CD14-positive monocyte (primary cell): Measurements from ENCODE around the gene KRTAP5-3. TPM values are rescaled to one million over a fixed set of nuclear protein-coding genes. Genes with fewer than 3 reads are reported as not detected.
A peak's percentile ranks its signal among the peaks of the same experiment; 100 is the strongest.
"Not testable (repeated sequence)": the region's sequence is repeated elsewhere in the genome, so short reads cannot be mapped to it uniquely, and the experiment has no call there.

ENCODE experiments used
- DNase-seq, 3 donors: peaks; one replicate each; pipeline ENCODE4 v3.0.0-alpha.2; 2011 to 2022
- H2AFZ ChIP-seq: 2 replicates; pipeline ENCODE4 v1.6.0; 2012; ENCODE audit warnings: mild to moderate bottlenecking, low read depth, low read length, inconsistent platforms; ENCODE audit not compliant: insufficient read depth, poor library complexity, severe bottlenecking
- H3K27ac ChIP-seq, 2 donors: 1 replicate in 1 of 2; 2 replicates in 1 of 2; pipeline ENCODE4 v1.5.1; 2012 to 2013; ENCODE audit warnings: low read length in 2 of 2, control low read depth in 1 of 2, inconsistent platforms in 1 of 2, low read depth in 1 of 2, mild to moderate bottlenecking in 1 of 2
- H3K27me3 ChIP-seq, 2 donors: one replicate each; pipeline versions ENCODE4 v1.6.0 to v1.6.1; 2011 to 2013; ENCODE audit warnings: low read length in 2 of 2; ENCODE audit not compliant: control insufficient read depth in 2 of 2, insufficient read depth in 2 of 2
- H3K36me3 ChIP-seq, 2 donors: replicated peaks in 1 of 2; 1 replicate in 1 of 2; 2 replicates in 1 of 2; pipeline versions ENCODE4 v1.5.1 to v1.6.1; 2012 to 2013; ENCODE audit warnings: low read length in 2 of 2, control low read depth in 1 of 2, inconsistent platforms in 1 of 2, mild to moderate bottlenecking in 1 of 2; ENCODE audit not compliant: insufficient read depth in 2 of 2, control insufficient read depth in 1 of 2
- H3K4me1 ChIP-seq, 2 donors: 1 replicate in 1 of 2; 2 replicates in 1 of 2; pipeline versions ENCODE4 v1.5.1 to v1.6.1; 2012 to 2013; ENCODE audit warnings: low read length in 2 of 2, control low read depth in 1 of 2, inconsistent platforms in 1 of 2, mild to moderate bottlenecking in 1 of 2, moderate library complexity in 1 of 2; ENCODE audit not compliant: insufficient read depth in 2 of 2, control insufficient read depth in 1 of 2
- H3K4me2 ChIP-seq: replicated peaks from 2 replicates; pipeline ENCODE3; 2012; ENCODE audit warnings: low read length, moderate library complexity, mild to moderate bottlenecking; ENCODE audit not compliant: poor library complexity, severe bottlenecking; ENCODE audit errors: extremely low read depth
- H3K4me3 ChIP-seq, 3 experiments: fragments of 200-600 bp in 1 of 3; sonication (generic) in 1 of 3; replicated peaks in 1 of 3; 1 replicate in 2 of 3; 2 replicates in 1 of 3; pipeline ENCODE4 v1.5.1; 2011 to 2013; ENCODE audit warnings: low read length in 3 of 3, mild to moderate bottlenecking in 3 of 3, control low read depth in 2 of 3, low read depth in 2 of 3, inconsistent platforms in 1 of 3, moderate library complexity in 1 of 3
- H3K79me2 ChIP-seq: 2 replicates; pipeline ENCODE4 v1.6.0; 2012; ENCODE audit warnings: mild to moderate bottlenecking, control low read depth, inconsistent platforms, low read length, moderate library complexity; ENCODE audit not compliant: insufficient read depth
- H3K9ac ChIP-seq: 2 replicates; pipeline ENCODE4 v1.6.0; 2017; ENCODE audit warnings: low read length, mild to moderate bottlenecking; ENCODE audit not compliant: insufficient read depth, poor library complexity, severe bottlenecking
- H3K9me3 ChIP-seq, 2 donors: replicated peaks in 1 of 2; 1 replicate in 1 of 2; 2 replicates in 1 of 2; pipeline versions ENCODE4 v1.5.1 to v1.6.1; 2012 to 2013; ENCODE audit warnings: low read length in 2 of 2, control low read depth in 1 of 2; ENCODE audit not compliant: control insufficient read depth in 1 of 2, insufficient read depth in 1 of 2
- H4K20me1 ChIP-seq: 2 replicates; pipeline ENCODE4 v1.6.0; 2012; ENCODE audit warnings: mild to moderate bottlenecking, low read length, control low read depth, moderate library complexity; ENCODE audit not compliant: insufficient read depth
- H3K27ac Mint-ChIP-seq, 7 donors: one replicate each; pipeline ENCODE4 v1.8.0; 2020; ENCODE audit warnings: mild to moderate bottlenecking in 7 of 7, mixed read lengths in 7 of 7, moderate library complexity in 6 of 7, inconsistent platforms in 2 of 7
- H3K27me3 Mint-ChIP-seq, 3 donors: one replicate each; pipeline ENCODE4 v1.8.0; 2021 to 2022; ENCODE audit warnings: low read depth in 3 of 3, mild to moderate bottlenecking in 3 of 3, mixed read lengths in 3 of 3, moderate library complexity in 3 of 3, inconsistent platforms in 1 of 3
- H3K36me3 Mint-ChIP-seq, 2 donors: one replicate each; pipeline ENCODE4 v1.8.0; 2020; ENCODE audit warnings: mixed read lengths in 2 of 2, inconsistent platforms in 1 of 2, mild to moderate bottlenecking in 1 of 2
- H3K4me1 Mint-ChIP-seq: one replicate; pipeline ENCODE4 v1.8.0; 2020; ENCODE audit warnings: mild to moderate bottlenecking, mixed read lengths
- H3K4me3 Mint-ChIP-seq, 2 donors: one replicate each; pipeline ENCODE4 v1.8.0; 2020; ENCODE audit warnings: mild to moderate bottlenecking in 2 of 2, mixed read lengths in 2 of 2, moderate library complexity in 1 of 2
- H3K9me3 Mint-ChIP-seq, 7 donors: one replicate each; pipeline ENCODE4 v1.8.0; 2020 to 2022; ENCODE audit warnings: mixed read lengths in 7 of 7, mild to moderate bottlenecking in 6 of 7, moderate library complexity in 6 of 7, inconsistent platforms in 2 of 7
- CTCF ChIP-seq: fragments of 200-600 bp; IDR thresholded peaks from one replicate; pipeline ENCODE4 v1.8.0; 2022; ENCODE audit warnings: antibody characterized with exemption, mild to moderate bottlenecking
- WGBS: methylation state at CpG from one replicate; pipeline ENCODE4 v1.1.5; 2013; ENCODE audit warnings: missing lambda C conversion rate; ENCODE audit not compliant: insufficient coverage; 5-methylcytosine and 5-hydroxymethylcytosine counted together
- intact Hi-C, 2 donors: fragments of 100-400 bp; cut with micrococcal nuclease; formaldehyde crosslinking; loops; one replicate each; pipeline versions ENCODE4 v1.15.0 to v1.15.1; 2023
- polyA plus RNA-seq, 3 donors: library from polyadenylated mRNA; depleted of rRNA in 1 of 3; unstranded in 2 of 3; stranded (reverse) in 1 of 3; fragments of 300-500 nt in 2 of 3; fragments of >200 nt in 1 of 3; fragmentation: Illumina TruSeq in 2 of 3; gene quantifications; 1 replicate in 2 of 3; 2 replicates in 1 of 3; pipeline ENCODE4 v1.2.3, GENCODE V29; 2012 to 2021

The KRTAP5-3 gene
- polyA plus RNA-seq, 3 donors = not detected

GRCh38 chr11:1600626-1601025, 7.6 kb downstream of the KRTAP5-3 start:
- Histone ChIP-seq H3K4me3 (no peak overlapping the region), H3K4me2 (no peak overlapping the region), H2AFZ (no peak overlapping the region), H3K79me2 (no peaks in the 10 kb centered on the region), H4K20me1 (no peaks in the 10 kb centered on the region), H3K9ac (no peak overlapping the region), H3K27ac (no peak overlapping the region), H3K36me3 (no peaks in the 10 kb centered on the region), H3K4me1 (no peaks in the 10 kb centered on the region), H3K9me3 (no peaks in the 10 kb centered on the region), H3K27me3 (peaks cover 5 to 14% of the 10 kb centered on the region in 2 donors)
- Mint-ChIP-seq H3K9me3 (peaks cover 0 to 2% (median 0%) of the 10 kb centered on the region in 7 donors), H3K4me1 (no peaks in the 10 kb centered on the region), H3K27me3 (peaks cover 51 to 53% (median 53%) of the 10 kb centered on the region in 3 donors), H3K4me3 (peak overlapping the region in 1 of 2 donors; percentile 35), H3K27ac (no peak overlapping the region), H3K36me3 (no peaks in the 10 kb centered on the region)
- DNase-seq = no peak
- intact Hi-C loops = no loop called here
- 70% methylated on average over 2 of the region's 5 CpGs for WGBS
- no peak for TF ChIP-seq CTCF

- H3K9me3 Mint-ChIP-seq = peaks cover 0 to 2% (median 0%) of the 10 kb centered on the region in 7 donors
- TF ChIP-seq CTCF = no peak
- peaks cover 52 to 70% (median 67%) of the 10 kb centered on the region in 3 donors for H3K27me3 Mint-ChIP-seq
- WGBS = 73% methylated on average over 2 of the region's 6 CpGs
- Histone ChIP-seq H3K9me3 (no peaks in the 10 kb centered on the region), H3K36me3 (no peaks in the 10 kb centered on the region), H3K27me3 (peaks cover 5 to 19% of the 10 kb centered on the region in 2 donors), H2AFZ (no peak overlapping the region), H3K4me1 (no peaks in the 10 kb centered on the region), H3K4me2 (no peak overlapping the region), H3K4me3 (no peak overlapping the region), H3K9ac (no peak overlapping the region), H3K79me2 (no peaks in the 10 kb centered on the region), H3K27ac (no peak overlapping the region), H4K20me1 (no peaks in the 10 kb centered on the region)
- DNase-seq = no peak
- intact Hi-C loops = no loop called here
- peak overlapping the region in 1 of 7 donors; percentile 23 for H3K27ac Mint-ChIP-seq
- no peak overlapping the region for H3K4me3 Mint-ChIP-seq
- no peaks in the 10 kb centered on the region for H3K4me1 Mint-ChIP-seq
- no peaks in the 10 kb centered on the region for H3K36me3 Mint-ChIP-seq
Observed at GRCh38 chr11:1598816-1599215, 9.4 kb downstream of the KRTAP5-3 start.

GRCh38 chr11:1598406-1598805, 9.9 kb downstream of the KRTAP5-3 start:
- WGBS = no CpG with 5 or more reads among the region's 3 CpGs
- H3K36me3 ChIP-seq, H3K4me1 Mint-ChIP-seq, H3K4me3 ChIP-seq, H3K27ac ChIP-seq, intact Hi-C loops, H3K9me3 Mint-ChIP-seq, H4K20me1 ChIP-seq, H3K79me2 ChIP-seq, H2AFZ ChIP-seq, H3K36me3 Mint-ChIP-seq, DNase-seq, H3K9ac ChIP-seq, H3K4me1 ChIP-seq, H3K4me2 ChIP-seq, H3K9me3 ChIP-seq: not testable (repeated sequence)
- Mint-ChIP-seq H3K4me3 (peak overlapping the region in 1 of 2 donors; percentile 40), H3K27ac (peak overlapping the region in 1 of 7 donors; percentile 23), H3K27me3 (peaks cover 53 to 74% (median 67%) of the 10 kb centered on the region in 3 donors)
- H3K27me3 ChIP-seq = peaks cover 5 to 23% of the 10 kb centered on the region in 2 donors
